ENCODE results near the gene CDC23. TPM values are rescaled to one million over a fixed set of nuclear protein-coding genes. Genes with fewer than 3 reads are reported as not detected.
A peak's percentile ranks its signal among the peaks of the same experiment; 100 is the strongest.

Gene CDC23, protein sequence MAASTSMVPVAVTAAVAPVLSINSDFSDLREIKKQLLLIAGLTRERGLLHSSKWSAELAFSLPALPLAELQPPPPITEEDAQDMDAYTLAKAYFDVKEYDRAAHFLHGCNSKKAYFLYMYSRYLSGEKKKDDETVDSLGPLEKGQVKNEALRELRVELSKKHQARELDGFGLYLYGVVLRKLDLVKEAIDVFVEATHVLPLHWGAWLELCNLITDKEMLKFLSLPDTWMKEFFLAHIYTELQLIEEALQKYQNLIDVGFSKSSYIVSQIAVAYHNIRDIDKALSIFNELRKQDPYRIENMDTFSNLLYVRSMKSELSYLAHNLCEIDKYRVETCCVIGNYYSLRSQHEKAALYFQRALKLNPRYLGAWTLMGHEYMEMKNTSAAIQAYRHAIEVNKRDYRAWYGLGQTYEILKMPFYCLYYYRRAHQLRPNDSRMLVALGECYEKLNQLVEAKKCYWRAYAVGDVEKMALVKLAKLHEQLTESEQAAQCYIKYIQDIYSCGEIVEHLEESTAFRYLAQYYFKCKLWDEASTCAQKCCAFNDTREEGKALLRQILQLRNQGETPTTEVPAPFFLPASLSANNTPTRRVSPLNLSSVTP
- total RNA-seq, result 10 to 100 TPM in 2 of 5 donors, 1 to 10 TPM in 3; 1.2 to 46.3 (median 4.5) TPM
- polyA plus RNA-seq, result 10 to 100 TPM; 10.6 to 13.1 (median 11.1) TPM
- long read RNA-seq, donor 1, partial matches to known transcripts, result 0 of 3 reads
- long read RNA-seq, donor 1, other reads (novel, unspliced or antisense), result 0 of 3 reads
- long read RNA-seq, donor 2, transcript CDC23-202 (16 exons, 3,155 nt), result major isoform, 7 of 9 reads
- long read RNA-seq, donor 2, partial matches to known transcripts, result 0 of 9 reads
- long read RNA-seq, donor 2, other reads (novel, unspliced or antisense), result 0 of 9 reads
- long read RNA-seq, donor 3, partial matches to known transcripts, result 0 of 7 reads
- long read RNA-seq, donor 3, other reads (novel, unspliced or antisense), result 0 of 7 reads
- long read RNA-seq, donor 4, result 0 reads
- long read RNA-seq, donor 5, partial matches to known transcripts, result 0 of 7 reads
- long read RNA-seq, donor 5, other reads (novel, unspliced or antisense), result 0 of 7 reads
- long read RNA-seq, donor 6, transcript CDC23-202 (16 exons, 3,155 nt), result major isoform, 11 of 24 reads
- long read RNA-seq, donor 6, transcript CDC23-201 (3 exons, 1,079 nt), result minor isoform, 8 of 24 reads
- long read RNA-seq, donor 6, partial matches to known transcripts, result 0 of 24 reads
- long read RNA-seq, donor 6, other reads (novel, unspliced or antisense), result 0 of 24 reads
- long read RNA-seq, donor 7, partial matches to known transcripts, result 0 of 5 reads
- long read RNA-seq, donor 7, other reads (novel, unspliced or antisense), result 0 of 5 reads
- long read RNA-seq, donor 8, transcript CDC23-202 (16 exons, 3,155 nt), result major isoform, 13 of 14 reads
- long read RNA-seq, donor 8, partial matches to known transcripts, result 0 of 14 reads
- long read RNA-seq, donor 8, other reads (novel, unspliced or antisense), result 0 of 14 reads
- long read RNA-seq, donor 9, partial matches to known transcripts, result 0 of 2 reads
- long read RNA-seq, donor 9, other reads (novel, unspliced or antisense), result 0 of 2 reads
- long read RNA-seq, donor 10, partial matches to known transcripts, result 0 of 3 reads
- long read RNA-seq, donor 10, other reads (novel, unspliced or antisense), result 0 of 3 reads

GRCh38 chr5:138213161-138214029, at the start of gene CDC23:
Gene CDC23, minus strand, starts transcription at chr5:138213323. Its CDS starts 11 bp downstream, at chr5:138213312.
- Histone ChIP-seq H3K9me3 (no peaks in the 10 kb centered on the region), H3K4me1 (peaks cover 14 to 37% (median 32%) of the 10 kb centered on the region in 4 donors), H3K27ac (peak within 1 kb of the TSS; percentile 49 to 90 (median 82)), H3K36me3 (peaks cover 0 to 21% (median 20%) of the 10 kb centered on the region in 4 donors), H3K4me3 (peak within 1 kb of the TSS; percentile 80 to 98 (median 94)), H3K27me3 (no peaks in the 10 kb centered on the region)
- peak; percentile 92 to 99 for DNase-seq
- intact Hi-C loops (cut with DNase I; ENCODE audit: low total_unique reads), result no loop called here
- WGBS, 5 donors, result 1 to 2% (median 2%) methylated on average over 32 of the region's 32 CpGs
- TF ChIP-seq POLR2AphosphoS5 (IDR thresholded peaks at IDR 0.05) (peak; percentile 21 to 78 (median 60)), CTCF (IDR thresholded peaks at IDR 0.05) (no peak)

DNA sequence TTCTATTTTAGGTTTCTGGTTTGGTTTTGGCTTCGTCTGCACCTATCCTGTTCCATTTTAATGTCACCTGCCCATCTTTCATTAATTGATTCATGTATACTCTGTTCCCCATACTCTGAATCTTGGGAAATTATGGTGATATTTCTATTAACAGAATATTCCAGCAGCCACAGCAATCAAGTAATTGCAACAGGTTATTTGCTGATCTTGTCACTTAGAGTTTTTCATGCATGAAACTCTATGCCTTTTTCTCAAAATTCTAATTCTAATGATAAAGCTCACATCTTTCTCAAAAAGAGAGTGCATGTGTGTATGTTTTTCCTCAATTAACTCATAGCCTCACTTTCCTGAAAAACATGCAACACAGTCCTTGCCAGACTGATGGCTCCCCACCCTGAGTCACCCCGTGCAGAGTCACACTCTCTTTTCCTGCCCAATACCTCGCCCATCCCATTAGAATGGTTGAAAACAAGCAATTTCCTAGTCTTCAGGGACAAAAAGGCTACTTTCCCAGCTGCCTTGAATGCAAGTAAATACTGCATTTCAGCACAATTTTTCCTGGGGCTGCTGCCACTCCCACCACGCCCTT, 45.7 kb upstream of the CDC23 start:
- DNase-seq, result no peak
- Histone ChIP-seq H3K4me3 (no peak overlapping the region), H3K27ac (no peak overlapping the region), H3K9me3 (no peaks in the 10 kb centered on the region), H3K27me3 (peaks cover 0 to 6% (median 0%) of the 10 kb centered on the region in 3 donors), H3K4me1 (no peaks in the 10 kb centered on the region), H3K36me3 (no peaks in the 10 kb centered on the region)
- intact Hi-C loops (cut with DNase I; ENCODE audit: low total_unique reads), result no loop called here
- TF ChIP-seq POLR2AphosphoS5 (IDR thresholded peaks at IDR 0.05), result no peak
- TF ChIP-seq CTCF (IDR thresholded peaks at IDR 0.05), result no peak
- TF ChIP-seq EP300 (IDR thresholded peaks at IDR 0.05), result no peak
- TF ChIP-seq POLR2A (IDR thresholded peaks at IDR 0.05), result no peak
- WGBS, 5 donors, result 64 to 81% (median 64%) methylated on average over 4 of the region's 4 CpGs

DNA sequence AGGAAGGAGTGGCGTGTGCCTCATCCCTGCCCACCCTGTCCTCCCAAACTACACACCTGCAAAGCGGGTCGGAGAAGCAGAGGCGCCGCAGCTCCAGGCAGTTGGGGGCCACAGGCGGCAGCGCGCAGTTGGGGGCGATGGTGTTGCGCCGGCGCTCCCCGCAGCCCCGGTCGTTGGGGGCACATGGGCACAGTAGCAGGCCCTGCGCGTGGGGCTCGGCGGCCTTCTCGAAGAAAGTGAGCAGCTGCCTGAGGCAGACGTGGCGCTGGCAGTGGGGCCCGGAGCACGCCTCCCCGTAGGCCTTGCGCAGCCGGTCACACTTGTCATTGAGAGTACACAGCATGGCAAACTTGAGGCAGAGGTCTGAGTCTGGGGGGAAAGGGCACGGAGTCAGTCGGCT, 44.5 kb upstream of the CDC23 start:
- Histone ChIP-seq H3K4me3 (no peak overlapping the region), H3K27me3 (peaks cover 0 to 6% (median 0%) of the 10 kb centered on the region in 3 donors), H3K36me3 (no peaks in the 10 kb centered on the region), H3K9me3 (no peaks in the 10 kb centered on the region), H3K27ac (no peak overlapping the region), H3K4me1 (no peaks in the 10 kb centered on the region)
- intact Hi-C loops (cut with DNase I; ENCODE audit: low total_unique reads), result no loop called here
- no peak for DNase-seq
- TF ChIP-seq POLR2A (IDR thresholded peaks at IDR 0.05), result no peak
- no peak for TF ChIP-seq CTCF (IDR thresholded peaks at IDR 0.05)
- TF ChIP-seq POLR2AphosphoS5 (IDR thresholded peaks at IDR 0.05), result no peak
- TF ChIP-seq EP300 (IDR thresholded peaks at IDR 0.05), result no peak
- whole genome bisulfite sequencing, 5 donors, result 63 to 70% (median 68%) methylated on average over 18 to 29 of the region's 29 CpGs
